HCT116 (cell line): ENCODE results near the gene RASAL2. TPM values are rescaled to one million over a fixed set of nuclear protein-coding genes. Genes with fewer than 3 reads are reported as not detected.

Experiments
- ATAC-seq: fragments of 200-7000 bp; cut with Tn5 transposase; 2 replicates; pipeline ENCODE4 v1.9.1; 2020; ENCODE audit warnings: mild to moderate bottlenecking, moderate library complexity
- BruUV-seq: library from RNA; stranded (reverse); fragments of 400-500 nt; replicated peaks from 2 replicates; lab custom pipeline; 2021; lab: Mats Ljungman, UMichigan
- CTCF ChIA-PET: fragments of 300-600 bp; sonication (Branson Sonifier 250); formaldehyde crosslinking; loops from one replicate; lab custom pipeline; 2021; ENCODE audit warnings: antibody characterized with exemption; lab: Charles Lee
- POLR2A ChIA-PET: fragments of 300-600, 350-600 bp; sonication (Branson Sonifier 250); formaldehyde crosslinking; loops from one replicate; lab custom pipeline; 2021; ENCODE audit warnings: antibody characterized with exemption; lab: Charles Lee
- RAD21 ChIA-PET, 2 experiments: fragments of 300-600 bp; sonication (Branson Sonifier 250); formaldehyde crosslinking; loops; one replicate each; lab custom pipeline; 2023; ENCODE audit warnings: low total read pairs in 2 of 2; ENCODE audit not compliant: uncharacterized antibody in 2 of 2, unreplicated experiment in 2 of 2, low non-redundant PET in 1 of 2; lab: Charles Lee
- DNase-seq: peaks from one replicate; pipeline ENCODE4 v3.0.0-alpha.2; 2010; ENCODE audit warnings: low read depth, low spot score
- H2AFZ ChIP-seq: fragments of 200-600 bp; shearing (Covaris generic), sonication (generic); 2 replicates; pipeline ENCODE4 v1.6.1; 2017; ENCODE audit warnings: low read depth, mixed run types, mixed read lengths, antibody characterized with exemption, low read length; ENCODE audit not compliant: poor library complexity, severe bottlenecking
- H3K27ac ChIP-seq: 2 replicates; pipeline ENCODE4 v1.5.1; 2012; ENCODE audit warnings: low read depth, low read length
- H3K27me3 ChIP-seq: fragments of 200-600 bp; sonication (generic); 2 replicates; pipeline ENCODE4 v1.6.1; 2016; ENCODE audit warnings: mixed run types, low read length, mixed read lengths; ENCODE audit not compliant: insufficient read depth
- H3K36me3 ChIP-seq, 2 experiments: fragments of 200-500 bp in 1 of 2; fragments of 200-600 bp in 1 of 2; sonication (Bioruptor generic) in 1 of 2; sonication (generic) in 1 of 2; 2 replicates each; pipeline versions ENCODE4 v1.5.1 to v1.6.1; 2014 to 2016; ENCODE audit warnings: low read length in 2 of 2, inconsistent platforms in 1 of 2, mixed read lengths in 1 of 2, mixed run types in 1 of 2; ENCODE audit not compliant: insufficient read depth in 2 of 2, control insufficient read depth in 1 of 2
- H3K4me1 ChIP-seq, 2 experiments: fragments of 200-600 bp in 1 of 2; sonication (generic) in 1 of 2; 2 replicates each; pipeline versions ENCODE4 v1.5.1 to v1.6.1; 2012 to 2017; ENCODE audit warnings: low read length in 2 of 2, inconsistent platforms in 1 of 2, mild to moderate bottlenecking in 1 of 2, mixed read lengths in 1 of 2, mixed run types in 1 of 2, moderate library complexity in 1 of 2; ENCODE audit not compliant: insufficient read depth in 2 of 2, control insufficient read depth in 1 of 2
- H3K4me2 ChIP-seq: fragments of 200-600 bp; sonication (generic); 2 replicates; pipeline ENCODE4 v1.6.1; 2017; ENCODE audit warnings: mixed run types, low read length, mixed read lengths
- H3K4me3 ChIP-seq, 2 experiments: fragments of 200-600 bp in 1 of 2; sonication (generic) in 1 of 2; replicated peaks in 1 of 2; 2 replicates each; pipeline ENCODE4 v1.5.1; 2011 to 2016; ENCODE audit warnings: low read length in 2 of 2, control low read depth in 1 of 2, low read depth in 1 of 2, mild to moderate bottlenecking in 1 of 2, mixed read lengths in 1 of 2, mixed run types in 1 of 2
- H3K79me2 ChIP-seq: fragments of 200-600 bp; sonication (generic); 2 replicates; pipeline ENCODE4 v1.6.1; 2017; ENCODE audit warnings: mild to moderate bottlenecking, mixed run types, low read length, moderate library complexity, mixed read lengths; ENCODE audit not compliant: insufficient read depth
- H3K9ac ChIP-seq: fragments of 200-600 bp; sonication (generic); 2 replicates; pipeline ENCODE4 v1.6.1; 2016; ENCODE audit warnings: low read length, mixed read lengths
- H3K9me2 ChIP-seq: fragments of 200-600 bp; sonication (generic), shearing (Covaris generic); 2 replicates; pipeline ENCODE4 v1.6.1; 2017; ENCODE audit warnings: mixed run types, mild to moderate bottlenecking, moderate library complexity; ENCODE audit not compliant: insufficient read depth
- H3K9me3 ChIP-seq, 2 experiments: fragments of 200-500 bp in 1 of 2; fragments of 200-600 bp in 1 of 2; sonication (Bioruptor generic) in 1 of 2; sonication (generic) in 1 of 2; 2 replicates each; pipeline ENCODE4 v1.6.1; 2014 to 2017; ENCODE audit warnings: low read length in 2 of 2, mixed read lengths in 2 of 2, inconsistent platforms in 1 of 2, low read depth in 1 of 2, mild to moderate bottlenecking in 1 of 2, mixed run types in 1 of 2, moderate library complexity in 1 of 2; ENCODE audit not compliant: control insufficient read depth in 1 of 2, insufficient read depth in 1 of 2
- H4K20me1 ChIP-seq: fragments of 200-600 bp; sonication (generic), shearing (Covaris generic); 2 replicates; pipeline ENCODE4 v1.6.1; 2017; ENCODE audit warnings: mixed run types, mild to moderate bottlenecking, moderate library complexity; ENCODE audit not compliant: insufficient read depth
- CBX3 ChIP-seq: IDR thresholded peaks from 2 replicates; pipeline ENCODE4 v1.6.1; 2012; ENCODE audit warnings: low read depth
- CTCF ChIP-seq, 3 experiments: fragments of 200-600 bp in 1 of 3; sonication (generic) in 1 of 3; IDR thresholded peaks in 2 of 3; conservative IDR thresholded peaks in 1 of 3; 2 replicates each; pipeline ENCODE4 v1.5.1; 2012 to 2017; ENCODE audit warnings: low read depth in 2 of 3, low read length in 2 of 3, antibody characterized with exemption in 1 of 3, borderline replicate concordance in 1 of 3, control low read depth in 1 of 3, mild to moderate bottlenecking in 1 of 3, mixed read lengths in 1 of 3, mixed run types in 1 of 3, moderate library complexity in 1 of 3; ENCODE audit not compliant: insufficient read depth in 1 of 3
- EZH2 ChIP-seq: fragments of 200-600 bp; sonication (generic); IDR thresholded peaks from 2 replicates; pipeline ENCODE4 v1.6.1; 2017; ENCODE audit warnings: antibody characterized with exemption, mixed run types
- POLR2AphosphoS5 ChIP-seq: IDR thresholded peaks from 2 replicates; pipeline ENCODE4 v1.6.1; 2011; ENCODE audit warnings: mild to moderate bottlenecking, low read depth, low read length, moderate library complexity
- RAD21 ChIP-seq: IDR thresholded peaks from 2 replicates; pipeline ENCODE4 v1.6.1; 2012; ENCODE audit warnings: low read depth, mild to moderate bottlenecking
- SRF ChIP-seq: IDR thresholded peaks from 2 replicates; pipeline ENCODE4 v1.6.1; 2012; ENCODE audit warnings: low read depth
- YY1 ChIP-seq: IDR thresholded peaks from 2 replicates; pipeline ENCODE4 v1.6.1; 2011; ENCODE audit warnings: low read length, low read depth, moderate library complexity, mild to moderate bottlenecking; ENCODE audit not compliant: insufficient replicate concordance; ENCODE audit errors: extremely low read depth
- ZNF274 ChIP-seq: fragments of 200-500 bp; sonication (Bioruptor generic); IDR thresholded peaks from 2 replicates; pipeline ENCODE4 v1.6.1; 2014; ENCODE audit warnings: mild to moderate bottlenecking, low read depth, low read length, inconsistent platforms
- intact Hi-C: fragments of 100-400 bp; cut with micrococcal nuclease; formaldehyde crosslinking; loops from 2 replicates; pipeline ENCODE4 v1.10.0; 2022
- total RNA-seq: library from RNA; stranded (reverse); gene quantifications from one replicate; pipeline ENCODE4 v1.2.1, GENCODE V29; 2021; ENCODE audit not compliant: unreplicated experiment

Gene RASAL2
- total RNA-seq, 1 experiment from 2014 or later = 11.7 TPM

GRCh38 chr1:178055779-178056471 is 38.0 kb upstream of the RASAL2 start:
- Histone ChIP-seq H3K36me3 (no peaks in the 10 kb centered on the region), H4K20me1 (no peaks in the 10 kb centered on the region), H3K9me3 (no peaks in the 10 kb centered on the region), H3K27me3 (no peaks in the 10 kb centered on the region), H3K9ac (no peak overlapping the region), H3K27ac (no peak overlapping the region; the same call in 1 of the 2 replicates), H3K9me2 (no peaks in the 10 kb centered on the region), H3K79me2 (no peaks in the 10 kb centered on the region), H3K4me3 (no peak overlapping the region), H3K4me1 (peaks cover 12 to 50% of the 10 kb centered on the region in 2 experiments), H2AFZ (peak overlapping the region; percentile 98), H3K4me2 (peak overlapping the region; percentile 32)
- CTCF ChIA-PET = interaction anchor here (0.9 to 1.0 kb wide), 2 partner anchors 24 kb away, joined by 3 read pairs; no protein-coding TSS in a partner anchor
- TF ChIP-seq CBX3 (no peak; the same call in 1 of the 2 replicates), SRF (no peak), RAD21 (0 out of 2 replicates have a peak, but pooled peaks have one; percentile 43), YY1 (peak; percentile 40), POLR2AphosphoS5 (peak; percentile 42; the same call in 1 of the 2 replicates), EZH2 (no peak), ZNF274 (no peak), CTCF (IDR thresholded peaks at IDR 0.05 in 2 of 3, conservative IDR thresholded peaks at IDR 0.05 in 1 of 3; ENCODE audit: borderline replicate concordance in 1 of 3, insufficient read depth in 1 of 3, low read depth in 2 of 3, low read length in 2 of 3) (peak; percentile 22 to 35 (median 27); a peak in 2 of 6 replicates)
- BruUV-seq = no TSS peak
- intact Hi-C loops = no loop called here
- POLR2A ChIA-PET = no interaction called here
- DNase-seq (peak; percentile 37), ATAC-seq (peak; percentile 85)
- RAD21 ChIA-PET = no interaction called here
